ENCODE results near the gene TRPM2.

GRCh38 chr21:44325386-44326271, 27.8 kb upstream of the TRPM2 start:
- TF ChIP-seq, protein P1, sequence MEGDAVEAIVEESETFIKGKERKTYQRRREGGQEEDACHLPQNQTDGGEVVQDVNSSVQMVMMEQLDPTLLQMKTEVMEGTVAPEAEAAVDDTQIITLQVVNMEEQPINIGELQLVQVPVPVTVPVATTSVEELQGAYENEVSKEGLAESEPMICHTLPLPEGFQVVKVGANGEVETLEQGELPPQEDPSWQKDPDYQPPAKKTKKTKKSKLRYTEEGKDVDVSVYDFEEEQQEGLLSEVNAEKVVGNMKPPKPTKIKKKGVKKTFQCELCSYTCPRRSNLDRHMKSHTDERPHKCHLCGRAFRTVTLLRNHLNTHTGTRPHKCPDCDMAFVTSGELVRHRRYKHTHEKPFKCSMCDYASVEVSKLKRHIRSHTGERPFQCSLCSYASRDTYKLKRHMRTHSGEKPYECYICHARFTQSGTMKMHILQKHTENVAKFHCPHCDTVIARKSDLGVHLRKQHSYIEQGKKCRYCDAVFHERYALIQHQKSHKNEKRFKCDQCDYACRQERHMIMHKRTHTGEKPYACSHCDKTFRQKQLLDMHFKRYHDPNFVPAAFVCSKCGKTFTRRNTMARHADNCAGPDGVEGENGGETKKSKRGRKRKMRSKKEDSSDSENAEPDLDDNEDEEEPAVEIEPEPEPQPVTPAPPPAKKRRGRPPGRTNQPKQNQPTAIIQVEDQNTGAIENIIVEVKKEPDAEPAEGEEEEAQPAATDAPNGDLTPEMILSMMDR (conservative IDR thresholded peaks at IDR 0.05), result no peak
- TF ChIP-seq ZFX (IDR thresholded peaks at IDR 0.05), result no peak

Measured in C4-2B (cell line).